ENCODE data around the gene PRKG1.

PRKG1 gene

DNA sequence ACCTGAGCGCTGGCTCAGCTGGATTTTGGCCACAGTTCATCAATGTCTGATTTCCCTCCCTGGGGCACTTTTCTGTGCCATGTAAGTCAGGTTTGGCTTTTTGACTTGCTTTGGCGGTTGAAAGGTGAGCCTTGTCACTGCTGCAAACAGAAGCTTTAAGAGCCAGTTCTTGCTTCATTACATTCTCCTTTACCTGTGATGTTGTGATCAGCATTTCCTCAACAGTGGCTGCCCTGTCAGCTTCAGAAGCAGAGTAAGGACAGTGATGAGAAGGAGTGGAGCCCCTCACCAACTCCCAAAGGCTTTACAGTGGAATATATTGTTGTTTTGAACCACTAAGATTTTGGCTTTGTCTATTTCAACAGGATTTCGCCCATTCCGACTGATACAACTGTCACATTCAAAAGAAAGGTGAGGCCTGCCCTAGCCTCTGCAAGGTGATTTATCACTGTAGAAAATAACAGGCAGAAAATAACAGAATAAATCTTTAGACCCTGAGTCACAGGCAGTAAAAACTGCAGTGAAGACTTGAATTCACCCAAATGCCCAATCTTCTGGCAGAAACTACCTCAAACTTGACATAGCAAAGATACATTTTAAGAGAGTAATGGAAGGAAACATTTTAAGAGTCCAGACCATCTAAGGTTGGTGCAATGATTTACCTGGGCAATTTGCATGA is 1226.5 kb downstream of the PRKG1 start:
- Histone ChIP-seq H3K9ac (ENCODE audit: low read depth, low read length) (no peak overlapping the region), H3K36me3 (ENCODE audit: insufficient read depth, low read length) (no peaks in the 10 kb centered on the region), H3K4me2 (ENCODE audit: low read length) (no peak overlapping the region)

DNA sequence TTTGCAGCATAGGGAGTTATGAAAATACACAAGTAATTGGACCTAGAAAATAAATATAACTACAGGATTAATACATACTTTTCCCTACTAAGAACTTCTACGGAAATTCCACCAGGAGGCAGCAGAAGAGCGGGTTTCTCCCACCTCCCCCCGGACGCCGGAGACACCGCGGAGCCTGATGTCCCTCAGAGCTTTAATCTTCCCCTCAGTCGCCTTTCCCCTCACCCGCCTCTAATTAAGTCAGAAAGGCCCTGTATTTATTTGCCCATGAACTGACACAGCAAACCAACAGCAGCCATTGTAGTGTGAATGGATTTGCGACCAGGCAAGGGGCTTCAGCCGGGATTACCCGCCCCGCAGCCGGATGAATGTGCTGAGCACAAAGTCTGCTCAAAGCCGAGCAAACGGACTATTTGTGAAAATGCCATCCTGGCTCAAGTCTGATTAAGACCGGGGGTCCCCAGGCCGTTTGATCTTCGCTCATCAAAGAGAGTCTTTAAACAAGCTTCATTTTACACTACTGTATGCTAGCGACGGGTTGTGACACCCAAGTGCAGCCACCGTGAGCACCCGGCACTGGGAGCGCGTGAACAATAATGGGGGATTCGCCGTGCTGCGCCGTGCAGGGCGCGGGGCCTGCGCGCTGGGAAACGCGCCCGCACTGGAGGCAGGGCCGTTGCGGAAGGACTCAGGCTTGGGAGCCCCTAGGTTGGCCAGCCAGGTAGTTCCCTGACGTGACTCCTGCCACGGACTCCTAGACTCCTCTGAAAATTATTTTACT is 1234.2 kb downstream of the PRKG1 start:
- Histone ChIP-seq H3K9ac (ENCODE audit: low read depth, low read length) (peak overlapping the region; percentile 86), H3K36me3 (ENCODE audit: insufficient read depth, low read length) (no peaks in the 10 kb centered on the region), H3K4me1 (ENCODE audit: control insufficient read depth, insufficient read depth, low read length) (peaks cover 16% of the 10 kb centered on the region), H3K4me3 (ENCODE audit: low read length) (peak overlapping the region; percentile 74), H3K4me2 (ENCODE audit: low read length) (peak overlapping the region; percentile 97), H3K27me3 (ENCODE audit: control insufficient read depth, insufficient read depth, low read length) (no peaks in the 10 kb centered on the region), H3K9me3 (replicated peaks; ENCODE audit: low read length) (no peaks in the 10 kb centered on the region)

More for the DNA sequence above, 1226.5 kb downstream of the PRKG1 start:
- H3K27me3 ChIP-seq (ENCODE audit: control insufficient read depth, insufficient read depth, low read length): no peaks in the 10 kb centered on the region
- no peaks in the 10 kb centered on the region for H3K9me3 ChIP-seq (replicated peaks; ENCODE audit: low read length)
- H3K4me1 ChIP-seq (ENCODE audit: control insufficient read depth, insufficient read depth, low read length): no peaks in the 10 kb centered on the region
- H3K4me3 ChIP-seq (ENCODE audit: low read length): no peak overlapping the region

DNA sequence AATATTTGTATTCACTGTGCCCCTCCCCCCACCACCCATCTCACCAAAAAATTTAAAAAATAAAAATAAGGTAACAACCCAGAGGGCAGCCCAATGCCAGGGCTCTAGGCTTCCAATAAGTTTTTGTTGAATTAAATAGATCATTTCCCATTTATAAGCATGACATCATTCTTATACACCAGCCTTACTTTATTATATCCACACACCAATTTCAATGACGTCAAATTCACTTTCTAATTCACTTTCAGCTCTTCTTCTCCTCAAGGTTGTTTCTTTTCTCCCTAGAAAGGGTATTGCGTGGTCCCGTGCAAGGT is 1238.6 kb downstream of the PRKG1 start:
- Histone ChIP-seq H3K4me1 (ENCODE audit: control insufficient read depth, insufficient read depth, low read length) (peaks cover 25% of the 10 kb centered on the region), H3K36me3 (ENCODE audit: insufficient read depth, low read length) (peaks cover 32% of the 10 kb centered on the region), H3K4me2 (ENCODE audit: low read length) (peak overlapping the region; percentile 81), H3K27me3 (ENCODE audit: control insufficient read depth, insufficient read depth, low read length) (no peaks in the 10 kb centered on the region), H3K9me3 (replicated peaks; ENCODE audit: low read length) (no peaks in the 10 kb centered on the region), H3K4me3 (ENCODE audit: low read length) (peak overlapping the region; percentile 99), H3K9ac (ENCODE audit: low read depth, low read length) (peak overlapping the region; percentile 98)

DNA sequence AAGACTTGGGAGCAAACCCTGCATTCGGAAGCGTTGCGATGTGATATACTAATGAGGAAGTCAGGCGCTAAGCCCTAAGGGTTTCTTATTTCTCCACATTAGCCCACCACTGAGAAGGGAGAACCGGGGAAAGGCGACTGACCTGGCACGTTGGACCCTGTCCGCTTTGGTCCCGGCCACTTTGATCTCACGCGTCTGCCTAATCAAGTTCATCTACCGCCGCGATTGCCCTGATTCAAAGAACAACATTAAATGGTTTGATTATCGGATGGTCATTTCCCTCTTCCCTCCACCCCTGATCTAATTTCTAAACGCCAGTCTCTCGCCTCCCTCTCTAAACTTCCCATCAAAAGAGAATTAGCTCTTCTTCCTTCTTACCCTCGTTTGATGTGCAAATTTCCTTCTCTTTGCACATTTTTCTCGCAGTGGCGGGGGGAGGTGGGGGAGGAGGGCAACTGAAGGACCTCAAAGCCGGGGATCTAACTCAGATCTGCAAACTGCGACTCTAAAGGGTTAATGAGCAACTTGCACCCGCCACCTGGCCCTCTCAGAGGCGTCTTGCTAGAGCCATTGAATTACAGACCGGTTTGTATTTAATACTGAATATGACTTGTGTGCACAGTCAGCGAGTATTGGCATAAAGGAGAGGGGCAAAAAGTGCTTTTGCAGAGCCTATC is 1239.1 kb downstream of the PRKG1 start:
- peaks cover 29% of the 10 kb centered on the region for H3K4me1 ChIP-seq (ENCODE audit: control insufficient read depth, insufficient read depth, low read length)
- peak overlapping the region; percentile 98 for H3K9ac ChIP-seq (ENCODE audit: low read depth, low read length)
- peak overlapping the region; percentile 99 for H3K4me3 ChIP-seq (ENCODE audit: low read length)
- no peaks in the 10 kb centered on the region for H3K27me3 ChIP-seq (ENCODE audit: control insufficient read depth, insufficient read depth, low read length)
- H3K9me3 ChIP-seq (replicated peaks; ENCODE audit: low read length): no peaks in the 10 kb centered on the region
- peaks cover 36% of the 10 kb centered on the region for H3K36me3 ChIP-seq (ENCODE audit: insufficient read depth, low read length)
- peak overlapping the region; percentile 81 for H3K4me2 ChIP-seq (ENCODE audit: low read length)

DNA sequence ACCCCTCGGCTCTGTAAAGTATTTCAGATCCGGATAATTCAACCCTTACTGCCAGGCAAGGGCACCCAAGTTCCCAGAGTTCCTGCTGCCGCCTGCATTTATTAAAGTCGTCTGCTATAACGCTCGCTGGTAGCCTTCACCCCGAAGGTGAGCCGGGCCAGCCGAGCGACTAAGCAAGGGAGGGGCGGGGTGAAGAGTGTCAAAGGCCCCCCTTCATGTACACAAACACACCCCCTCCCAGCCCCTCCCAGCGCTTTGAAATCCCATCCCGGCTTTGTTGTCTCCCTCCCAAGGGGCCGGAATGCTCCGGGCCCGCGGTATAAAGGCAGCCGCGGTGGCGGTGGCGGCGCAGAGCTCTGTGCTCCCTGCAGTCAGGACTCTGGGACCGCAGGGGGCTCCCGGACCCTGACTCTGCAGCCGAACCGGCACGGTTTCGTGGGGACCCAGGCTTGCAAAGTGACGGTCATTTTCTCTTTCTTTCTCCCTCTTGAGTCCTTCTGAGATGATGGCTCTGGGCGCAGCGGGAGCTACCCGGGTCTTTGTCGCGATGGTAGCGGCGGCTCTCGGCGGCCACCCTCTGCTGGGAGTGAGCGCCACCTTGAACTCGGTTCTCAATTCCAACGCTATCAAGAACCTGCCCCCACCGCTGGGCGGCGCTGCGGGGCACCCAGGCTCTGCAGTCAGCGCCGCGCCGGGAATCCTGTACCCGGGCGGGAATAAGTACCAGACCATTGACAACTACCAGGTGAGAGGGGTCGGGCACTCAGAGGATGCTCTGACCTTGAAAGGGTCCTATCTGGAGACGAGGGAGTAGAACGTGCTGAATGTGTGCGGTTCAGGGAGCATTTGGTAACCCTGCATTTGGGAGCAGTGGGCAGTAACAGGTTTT is 1239.9 kb downstream of the PRKG1 start, which contains the start of gene DKK1:
TSS of gene DKK1 (plus strand) at position 349 of the 889 bp plus-strand sequence. CDS start at position 503, 154 bp downstream.
- H3K36me3 ChIP-seq (ENCODE audit: insufficient read depth, low read length): peaks cover 36% of the 10 kb centered on the region
- H3K9ac ChIP-seq (ENCODE audit: low read depth, low read length): peak within 1 kb of the TSS; percentile 98
- no peaks in the 10 kb centered on the region for H3K9me3 ChIP-seq (replicated peaks; ENCODE audit: low read length)
- H3K4me2 ChIP-seq (ENCODE audit: low read length): peak within 1 kb of the TSS; percentile 81
- no peaks in the 10 kb centered on the region for H3K27me3 ChIP-seq (ENCODE audit: control insufficient read depth, insufficient read depth, low read length)
- peak within 1 kb of the TSS; percentile 99 for H3K4me3 ChIP-seq (ENCODE audit: low read length)
- peaks cover 25% of the 10 kb centered on the region for H3K4me1 ChIP-seq (ENCODE audit: control insufficient read depth, insufficient read depth, low read length)

GRCh38 chr10:52314822-52315552 is 1240.7 kb downstream of the PRKG1 start:
- Histone ChIP-seq H3K9me3 (replicated peaks; ENCODE audit: low read length) (no peaks in the 10 kb centered on the region), H3K36me3 (ENCODE audit: insufficient read depth, low read length) (peaks cover 36% of the 10 kb centered on the region), H3K4me2 (ENCODE audit: low read length) (peak overlapping the region; percentile 81), H3K4me3 (ENCODE audit: low read length) (peak overlapping the region; percentile 99), H3K4me1 (ENCODE audit: control insufficient read depth, insufficient read depth, low read length) (peaks cover 33% of the 10 kb centered on the region), H3K9ac (ENCODE audit: low read depth, low read length) (peak overlapping the region; percentile 98), H3K27me3 (ENCODE audit: control insufficient read depth, insufficient read depth, low read length) (no peaks in the 10 kb centered on the region)

DNA sequence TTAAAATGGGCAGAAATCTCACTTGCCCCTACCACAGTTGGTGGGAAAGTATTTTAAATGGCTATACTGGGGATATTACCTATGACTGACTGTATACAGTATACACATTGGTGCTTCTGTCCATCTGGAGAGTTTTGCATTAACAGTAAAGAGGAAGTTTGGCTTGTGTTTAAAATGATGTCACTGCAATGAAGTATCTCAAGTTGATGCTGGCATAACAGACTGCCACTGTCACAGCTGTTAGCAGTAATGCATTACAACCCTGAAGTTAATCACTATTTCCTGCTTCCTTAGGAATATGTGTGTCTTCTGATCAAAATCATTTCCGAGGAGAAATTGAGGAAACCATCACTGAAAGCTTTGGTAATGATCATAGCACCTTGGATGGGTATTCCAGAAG is 1241.7 kb downstream of the PRKG1 start:
- no peaks in the 10 kb centered on the region for H3K27me3 ChIP-seq (ENCODE audit: control insufficient read depth, insufficient read depth, low read length)
- H3K4me3 ChIP-seq (ENCODE audit: low read length): peak overlapping the region; percentile 99
- peak overlapping the region; percentile 98 for H3K9ac ChIP-seq (ENCODE audit: low read depth, low read length)
- H3K4me2 ChIP-seq (ENCODE audit: low read length): peak overlapping the region; percentile 81
- peaks cover 40% of the 10 kb centered on the region for H3K4me1 ChIP-seq (ENCODE audit: control insufficient read depth, insufficient read depth, low read length)
- H3K9me3 ChIP-seq (replicated peaks; ENCODE audit: low read length): no peaks in the 10 kb centered on the region
- H3K36me3 ChIP-seq (ENCODE audit: insufficient read depth, low read length): peaks cover 36% of the 10 kb centered on the region

DNA sequence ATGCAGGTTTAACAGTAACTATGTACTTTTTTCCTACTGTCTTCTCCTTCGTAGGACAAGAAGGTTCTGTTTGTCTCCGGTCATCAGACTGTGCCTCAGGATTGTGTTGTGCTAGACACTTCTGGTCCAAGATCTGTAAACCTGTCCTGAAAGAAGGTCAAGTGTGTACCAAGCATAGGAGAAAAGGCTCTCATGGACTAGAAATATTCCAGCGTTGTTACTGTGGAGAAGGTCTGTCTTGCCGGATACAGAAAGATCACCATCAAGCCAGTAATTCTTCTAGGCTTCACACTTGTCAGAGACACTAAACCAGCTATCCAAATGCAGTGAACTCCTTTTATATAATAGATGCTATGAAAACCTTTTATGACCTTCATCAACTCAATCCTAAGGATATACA is 1242.2 kb downstream of the PRKG1 start:
- peaks cover 36% of the 10 kb centered on the region for H3K36me3 ChIP-seq (ENCODE audit: insufficient read depth, low read length)
- peaks cover 40% of the 10 kb centered on the region for H3K4me1 ChIP-seq (ENCODE audit: control insufficient read depth, insufficient read depth, low read length)
- no peaks in the 10 kb centered on the region for H3K9me3 ChIP-seq (replicated peaks; ENCODE audit: low read length)
- no peaks in the 10 kb centered on the region for H3K27me3 ChIP-seq (ENCODE audit: control insufficient read depth, insufficient read depth, low read length)
- H3K4me3 ChIP-seq (ENCODE audit: low read length): peak overlapping the region; percentile 99
- H3K4me2 ChIP-seq (ENCODE audit: low read length): peak overlapping the region; percentile 81
- H3K9ac ChIP-seq (ENCODE audit: low read depth, low read length): peak overlapping the region; percentile 98

- Histone ChIP-seq H3K4me2 (ENCODE audit: low read length) (peak overlapping the region; percentile 81), H3K4me1 (ENCODE audit: control insufficient read depth, insufficient read depth, low read length) (peaks cover 44% of the 10 kb centered on the region), H3K4me3 (ENCODE audit: low read length) (peak overlapping the region; percentile 99), H3K27me3 (ENCODE audit: control insufficient read depth, insufficient read depth, low read length) (no peaks in the 10 kb centered on the region), H3K9ac (ENCODE audit: low read depth, low read length) (peak overlapping the region; percentile 98), H3K9me3 (replicated peaks; ENCODE audit: low read length) (no peaks in the 10 kb centered on the region), H3K36me3 (ENCODE audit: insufficient read depth, low read length) (peaks cover 36% of the 10 kb centered on the region)
Observed at GRCh38 chr10:52318136-52318701, 1243.9 kb downstream of the PRKG1 start.

DNA sequence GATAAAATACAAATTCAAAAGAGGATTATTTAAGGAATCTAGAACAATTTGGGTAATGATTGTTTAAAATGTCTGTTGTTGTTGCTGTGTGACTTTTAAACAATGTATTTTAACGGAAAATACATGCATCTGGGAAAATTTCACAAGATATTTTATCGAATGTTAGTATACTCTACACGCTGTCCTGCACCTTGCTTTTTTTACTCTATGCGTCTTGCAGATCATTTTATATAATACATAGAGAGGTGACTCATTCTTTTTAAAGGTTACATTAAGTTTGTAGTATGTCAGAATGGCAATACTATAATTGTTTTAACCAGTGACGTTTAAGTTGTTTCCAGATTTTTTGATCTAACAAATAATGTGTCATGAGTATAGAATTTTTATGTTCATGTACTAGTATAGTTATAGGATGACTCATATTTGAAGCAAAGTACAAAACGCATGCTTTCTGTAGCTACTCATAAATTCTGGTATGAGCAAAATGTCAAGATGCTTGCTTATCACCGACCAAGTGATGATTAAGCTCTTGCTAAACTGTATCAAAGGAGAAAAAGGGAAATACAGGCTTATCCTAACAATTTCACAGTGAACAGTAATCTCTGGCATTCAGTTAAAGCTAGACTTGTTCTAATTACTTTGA is 1244.7 kb downstream of the PRKG1 start:
- Histone ChIP-seq H3K36me3 (ENCODE audit: insufficient read depth, low read length) (peaks cover 36% of the 10 kb centered on the region), H3K9me3 (replicated peaks; ENCODE audit: low read length) (no peaks in the 10 kb centered on the region), H3K27me3 (ENCODE audit: control insufficient read depth, insufficient read depth, low read length) (no peaks in the 10 kb centered on the region), H3K4me3 (ENCODE audit: low read length) (peak overlapping the region; percentile 99), H3K4me1 (ENCODE audit: control insufficient read depth, insufficient read depth, low read length) (peaks cover 43% of the 10 kb centered on the region), H3K4me2 (ENCODE audit: low read length) (peak overlapping the region; percentile 81), H3K9ac (ENCODE audit: low read depth, low read length) (peak overlapping the region; percentile 98)

Measured in skeletal muscle satellite cell (primary cell).